Measurements from ENCODE around the gene IL17F. TPM values are rescaled to one million over a fixed set of nuclear protein-coding genes. Genes with fewer than 3 reads are reported as not detected.
"Not testable (repeated sequence)": the region's sequence is repeated elsewhere in the genome, so short reads cannot be mapped to it uniquely, and the experiment has no call there.

Gene IL17F
- total RNA-seq, 3 donors from 2014 or later: 1.8 to 52.4 (median 27.0) TPM

GRCh38 chr6:52227495-52227894, 16.8 kb downstream of the IL17F start:
- Mint-ChIP-seq H3K27me3 (ENCODE audit: low read depth) (peaks cover 16% of the 10 kb centered on the region), H3K4me1 (ENCODE audit: low read depth) (peaks cover 20% of the 10 kb centered on the region), H3K4me3 (no peak overlapping the region), H3K36me3 (ENCODE audit: insufficient read depth) (no peaks in the 10 kb centered on the region), H3K9me3 (no peaks in the 10 kb centered on the region)
- no peak for DNase-seq
- ATAC-seq: peak; percentile 88 to 90

- peaks cover 10% of the 10 kb centered on the region for H3K4me1 Mint-ChIP-seq (ENCODE audit: low read depth)
- H3K4me3 Mint-ChIP-seq: no peak overlapping the region
- peaks cover 11% of the 10 kb centered on the region for H3K27me3 Mint-ChIP-seq (ENCODE audit: low read depth)
- no peaks in the 10 kb centered on the region for H3K36me3 Mint-ChIP-seq (ENCODE audit: insufficient read depth)
- no peak for DNase-seq
- ATAC-seq: peak; percentile 96 to 97
- no peaks in the 10 kb centered on the region for H3K9me3 Mint-ChIP-seq
Observed at GRCh38 chr6:52221302-52221701, 23.0 kb downstream of the IL17F start.

GRCh38 chr6:52217761-52218160, 26.5 kb downstream of the IL17F start:
- ATAC-seq (no peak), DNase-seq (no peak)
- no peaks in the 10 kb centered on the region for H3K36me3 Mint-ChIP-seq (ENCODE audit: insufficient read depth)
- H3K4me3 Mint-ChIP-seq: no peak overlapping the region
- no peaks in the 10 kb centered on the region for H3K9me3 Mint-ChIP-seq
- peaks cover 4% of the 10 kb centered on the region for H3K27me3 Mint-ChIP-seq (ENCODE audit: low read depth)
- H3K4me1 Mint-ChIP-seq (ENCODE audit: low read depth): peaks cover 13% of the 10 kb centered on the region

DNA sequence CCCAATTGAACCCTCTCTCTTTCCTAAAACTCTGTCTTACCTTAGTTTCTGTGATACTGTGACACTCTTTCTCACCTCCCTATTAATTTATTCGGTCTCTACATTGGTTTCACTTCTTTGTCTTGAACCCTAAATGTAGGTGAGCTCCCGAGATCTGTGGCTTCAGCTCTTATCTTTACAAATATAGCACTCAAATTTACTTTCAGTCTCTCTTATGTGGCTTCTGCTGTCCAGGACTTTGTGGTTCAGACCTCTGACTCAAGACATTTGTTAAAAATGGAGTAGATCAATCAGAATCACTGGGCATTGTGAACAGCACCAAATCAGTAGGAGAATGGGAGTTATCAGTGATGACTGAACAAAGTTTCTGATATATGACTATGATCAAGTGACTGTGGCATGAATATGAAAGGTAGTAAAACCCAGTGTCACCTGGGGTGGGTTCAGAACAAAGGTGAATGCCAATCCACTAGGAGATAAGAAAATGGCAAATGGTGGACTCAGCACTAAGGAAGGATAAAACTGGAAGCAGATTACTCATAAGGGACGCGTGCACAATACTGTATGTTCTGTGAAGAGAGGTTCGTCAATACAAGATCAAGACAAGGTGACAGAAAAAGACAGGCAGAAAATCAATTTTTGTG, 27.2 kb downstream of the IL17F start:
- no peak for DNase-seq
- Mint-ChIP-seq H3K36me3 (ENCODE audit: insufficient read depth) (no peaks in the 10 kb centered on the region), H3K4me1 (ENCODE audit: low read depth) (peaks cover 16% of the 10 kb centered on the region), H3K9me3 (no peaks in the 10 kb centered on the region), H3K27me3 (ENCODE audit: low read depth) (peaks cover 3% of the 10 kb centered on the region), H3K4me3 (no peak overlapping the region)
- no peak for ATAC-seq

GRCh38 chr6:52215787-52216186, 28.5 kb downstream of the IL17F start:
- no peaks in the 10 kb centered on the region for H3K36me3 Mint-ChIP-seq (ENCODE audit: insufficient read depth)
- H3K9me3 Mint-ChIP-seq: no peaks in the 10 kb centered on the region
- DNase-seq (no peak), ATAC-seq (no peak)
- H3K27me3 Mint-ChIP-seq (ENCODE audit: low read depth): peaks cover 8% of the 10 kb centered on the region
- no peak overlapping the region for H3K4me3 Mint-ChIP-seq
- H3K4me1 Mint-ChIP-seq (ENCODE audit: low read depth): peaks cover 8% of the 10 kb centered on the region

DNA sequence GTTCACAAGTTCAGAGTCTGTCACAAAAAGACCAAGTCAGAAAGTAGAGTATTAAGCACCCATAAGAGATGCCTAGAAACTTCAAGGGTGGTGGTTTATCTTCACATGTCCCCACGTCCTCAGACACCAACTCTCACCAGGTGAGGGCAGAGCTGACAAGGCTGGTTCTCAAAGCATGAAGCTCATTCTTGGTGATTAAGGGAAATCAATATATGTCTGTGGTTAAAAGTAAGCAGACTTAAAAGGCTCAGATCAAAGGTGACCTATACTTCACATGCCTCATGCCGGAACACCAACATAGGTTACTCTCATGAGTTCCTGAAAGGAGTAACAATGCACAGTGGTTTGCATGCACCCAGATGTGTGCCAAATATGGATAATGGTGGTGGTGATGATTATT, 31.2 kb downstream of the IL17F start:
- no peaks in the 10 kb centered on the region for H3K36me3 Mint-ChIP-seq (ENCODE audit: insufficient read depth)
- no peak overlapping the region for H3K4me3 Mint-ChIP-seq
- no peaks in the 10 kb centered on the region for H3K9me3 Mint-ChIP-seq
- peaks cover 8% of the 10 kb centered on the region for H3K27me3 Mint-ChIP-seq (ENCODE audit: low read depth)
- ATAC-seq: peak; percentile 69 to 83
- peaks cover 11% of the 10 kb centered on the region for H3K4me1 Mint-ChIP-seq (ENCODE audit: low read depth)
- DNase-seq: no peak

GRCh38 chr6:52210227-52210626, 34.1 kb downstream of the IL17F start:
- H3K4me1 Mint-ChIP-seq (ENCODE audit: low read depth): peaks cover 11% of the 10 kb centered on the region
- no peak for DNase-seq
- H3K27me3 Mint-ChIP-seq (ENCODE audit: low read depth): peaks cover 8% of the 10 kb centered on the region
- no peak overlapping the region for H3K4me3 Mint-ChIP-seq
- H3K9me3 Mint-ChIP-seq: no peaks in the 10 kb centered on the region
- ATAC-seq: no peak
- no peaks in the 10 kb centered on the region for H3K36me3 Mint-ChIP-seq (ENCODE audit: insufficient read depth)

DNA sequence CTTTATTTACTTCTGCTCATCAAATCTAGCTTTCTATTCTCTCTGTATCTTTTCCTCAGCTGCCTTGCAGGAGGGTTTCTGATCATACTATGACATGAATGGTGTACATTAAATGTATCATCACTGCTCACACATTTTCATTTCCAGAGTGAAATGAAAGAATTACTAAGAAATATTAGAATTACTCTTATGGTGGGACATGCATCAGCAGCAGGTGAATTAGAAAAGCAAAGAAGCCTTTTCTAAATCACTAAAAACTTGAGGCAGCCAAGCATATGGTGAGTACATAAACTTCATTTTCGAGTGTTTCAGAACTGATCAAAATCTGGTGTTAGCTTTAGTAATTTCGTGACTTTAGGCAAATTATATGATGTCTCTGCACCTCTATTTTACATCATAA, 34.5 kb downstream of the IL17F start:
- Mint-ChIP-seq H3K4me3 (no peak overlapping the region), H3K27me3 (ENCODE audit: low read depth) (peaks cover 8% of the 10 kb centered on the region), H3K9me3 (no peaks in the 10 kb centered on the region), H3K36me3 (ENCODE audit: insufficient read depth) (no peaks in the 10 kb centered on the region), H3K4me1 (ENCODE audit: low read depth) (peaks cover 11% of the 10 kb centered on the region)
- ATAC-seq: peak; percentile 53 to 58
- DNase-seq: no peak

GRCh38 chr6:52208612-52209011, 35.7 kb downstream of the IL17F start:
- no peak for DNase-seq
- Mint-ChIP-seq H3K36me3 (ENCODE audit: insufficient read depth) (no peaks in the 10 kb centered on the region), H3K27me3 (ENCODE audit: low read depth) (peaks cover 8% of the 10 kb centered on the region)

DNA sequence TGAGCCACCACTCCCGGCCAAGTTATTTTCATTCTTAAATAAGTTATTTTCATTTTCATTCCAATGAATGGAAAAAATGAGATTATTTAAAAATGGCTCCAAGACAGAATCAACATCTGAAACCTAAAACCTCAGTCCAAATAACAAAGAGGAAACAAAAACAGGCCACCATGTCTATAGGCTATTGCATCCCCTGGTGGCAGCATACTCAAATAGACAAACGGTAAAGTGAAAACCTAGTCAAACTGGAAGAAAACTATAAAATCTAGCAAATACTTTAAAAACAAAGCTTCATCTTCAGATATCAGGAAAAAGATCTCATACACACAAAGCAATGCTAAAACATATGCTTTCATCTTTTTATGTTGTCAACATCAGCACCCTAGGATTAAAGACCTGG, 37.2 kb downstream of the IL17F start:
- ATAC-seq: no peak
- H3K4me1 Mint-ChIP-seq (ENCODE audit: low read depth): peaks cover 3% of the 10 kb centered on the region
- no peak for DNase-seq
- H3K4me3 Mint-ChIP-seq: no peak overlapping the region
- H3K27me3 Mint-ChIP-seq (ENCODE audit: low read depth): peaks cover 7% of the 10 kb centered on the region
- no peaks in the 10 kb centered on the region for H3K36me3 Mint-ChIP-seq (ENCODE audit: insufficient read depth)
- no peaks in the 10 kb centered on the region for H3K9me3 Mint-ChIP-seq

More at GRCh38 chr6:52208612-52209011, 35.7 kb downstream of the IL17F start:
- Mint-ChIP-seq H3K4me3 (no peak overlapping the region), H3K4me1 (ENCODE audit: low read depth) (peaks cover 11% of the 10 kb centered on the region), H3K9me3 (no peaks in the 10 kb centered on the region)
- ATAC-seq: no peak

GRCh38 chr6:52201493-52201892, 42.8 kb downstream of the IL17F start:
- Mint-ChIP-seq H3K36me3 (ENCODE audit: insufficient read depth) (no peaks in the 10 kb centered on the region), H3K27me3 (ENCODE audit: low read depth) (peaks cover 18% of the 10 kb centered on the region), H3K4me3 (no peak overlapping the region), H3K9me3 (peaks cover 30% of the 10 kb centered on the region), H3K4me1 (ENCODE audit: low read depth) (peaks cover 7% of the 10 kb centered on the region)
- DNase-seq (no peak), ATAC-seq (no peak)

DNA sequence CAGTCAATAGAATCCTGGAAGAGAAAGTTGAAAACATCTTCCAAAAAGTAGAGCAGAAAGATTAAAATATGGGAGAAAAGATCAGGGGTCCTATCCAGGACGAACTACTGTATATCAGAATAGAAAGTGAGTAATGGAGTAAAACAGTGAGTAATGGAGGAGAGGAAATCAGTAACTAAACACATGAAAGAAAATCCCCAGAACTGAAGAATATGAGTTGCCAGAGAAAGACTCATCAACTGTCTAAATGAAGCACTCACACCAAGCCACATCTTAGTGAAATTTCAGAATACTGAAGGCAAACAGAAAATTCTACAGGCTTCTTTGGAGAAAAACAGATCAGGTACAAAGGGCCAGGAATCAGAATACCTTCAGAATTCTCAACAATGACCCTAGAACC, 43.3 kb downstream of the IL17F start:
- Mint-ChIP-seq H3K36me3 (ENCODE audit: insufficient read depth) (no peaks in the 10 kb centered on the region), H3K4me3 (no peak overlapping the region), H3K4me1 (ENCODE audit: low read depth) (peaks cover 7% of the 10 kb centered on the region), H3K9me3 (peaks cover 30% of the 10 kb centered on the region), H3K27me3 (ENCODE audit: low read depth) (peaks cover 18% of the 10 kb centered on the region)
- ATAC-seq (peak; percentile 87 to 90), DNase-seq (no peak)

GRCh38 chr6:52200088-52200487, 44.2 kb downstream of the IL17F start:
- ATAC-seq; H3K36me3 Mint-ChIP-seq (ENCODE audit: insufficient read depth); DNase-seq; H3K4me1 Mint-ChIP-seq (ENCODE audit: low read depth); H3K4me3 Mint-ChIP-seq: not testable (repeated sequence)
- Mint-ChIP-seq H3K27me3 (ENCODE audit: low read depth) (peaks cover 18% of the 10 kb centered on the region), H3K9me3 (peaks cover 30% of the 10 kb centered on the region)

- ATAC-seq (no peak), DNase-seq (no peak)
- Mint-ChIP-seq H3K27me3 (ENCODE audit: low read depth) (peaks cover 18% of the 10 kb centered on the region), H3K4me1 (ENCODE audit: low read depth) (peaks cover under 1% of the 10 kb centered on the region), H3K4me3 (no peak overlapping the region), H3K36me3 (ENCODE audit: insufficient read depth) (no peaks in the 10 kb centered on the region), H3K9me3 (peaks cover 23% of the 10 kb centered on the region)
Observed at GRCh38 chr6:52195886-52196285, 48.4 kb downstream of the IL17F start.

DNA sequence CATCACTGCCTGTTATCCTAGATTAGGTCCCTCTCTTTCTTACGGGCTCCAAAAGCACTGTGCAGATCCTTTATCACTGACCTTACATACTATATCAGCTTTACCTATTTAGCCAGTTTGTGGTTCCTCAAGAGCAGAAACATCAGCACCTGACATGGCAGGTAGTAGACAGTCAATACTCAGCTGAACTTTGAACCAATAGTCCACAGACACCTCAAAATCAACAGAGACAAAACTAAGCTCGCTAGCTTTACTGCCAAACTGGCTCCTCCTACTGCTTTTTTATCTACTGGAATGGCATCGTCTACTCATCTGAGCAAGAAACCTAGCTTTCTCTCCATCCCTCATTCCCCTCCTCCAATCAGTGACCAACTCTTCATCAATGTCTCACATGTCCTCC, 52.5 kb downstream of the IL17F start:
- DNase-seq (no peak), ATAC-seq (no peak)
- H3K36me3 Mint-ChIP-seq (ENCODE audit: insufficient read depth): peaks cover 1% of the 10 kb centered on the region
- no peaks in the 10 kb centered on the region for H3K4me1 Mint-ChIP-seq (ENCODE audit: low read depth)
- peaks cover 20% of the 10 kb centered on the region for H3K27me3 Mint-ChIP-seq (ENCODE audit: low read depth)
- no peaks in the 10 kb centered on the region for H3K9me3 Mint-ChIP-seq
- H3K4me3 Mint-ChIP-seq: no peak overlapping the region

Data from activated T-cell treated with anti-CD3 and anti-CD28 coated beads, Interleukin-2, amount 50 U/mL, for 4 hours (primary cell).